Keratinocyte (primary cell): ENCODE data around the gene FOXD2.

Experiments
- CTCF ChIP-seq, 3 experiments: IDR thresholded peaks in 1 of 3; conservative IDR thresholded peaks in 1 of 3; optimal IDR thresholded peaks in 1 of 3; 2 replicates in 2 of 3; 3 replicates in 1 of 3; pipeline versions ENCODE3 to v1.5.1; 2011; ENCODE audit warnings: low read length in 3 of 3, mild to moderate bottlenecking in 3 of 3, moderate library complexity in 2 of 3, control low read depth in 1 of 3, inconsistent platforms in 1 of 3; ENCODE audit not compliant: insufficient read depth in 2 of 3; ENCODE audit errors: extremely low read depth in 1 of 3
- EZH2 ChIP-seq: IDR thresholded peaks from one replicate; pipeline ENCODE4 v1.6.1; 2012; ENCODE audit warnings: inconsistent platforms, mild to moderate bottlenecking, low read length, moderate library complexity

- TF ChIP-seq CTCF (optimal IDR thresholded peaks at IDR 0.05 in 1 of 3, IDR thresholded peaks at IDR 0.05 in 1 of 3, conservative IDR thresholded peaks at IDR 0.05 in 1 of 3; ENCODE audit: extremely low read depth in 1 of 3, insufficient read depth in 2 of 3, low read length in 3 of 3) (no peak), EZH2 (no peak)
These were observed 4.8 kb upstream of the FOXD2 start for GRCh38 chr1:47433037-47433421.
